ENCODE measurements around the gene INSRR.

- no peak for TF ChIP-seq USF2 (IDR thresholded peaks at IDR 0.05)
- TF ChIP-seq, protein P1, sequence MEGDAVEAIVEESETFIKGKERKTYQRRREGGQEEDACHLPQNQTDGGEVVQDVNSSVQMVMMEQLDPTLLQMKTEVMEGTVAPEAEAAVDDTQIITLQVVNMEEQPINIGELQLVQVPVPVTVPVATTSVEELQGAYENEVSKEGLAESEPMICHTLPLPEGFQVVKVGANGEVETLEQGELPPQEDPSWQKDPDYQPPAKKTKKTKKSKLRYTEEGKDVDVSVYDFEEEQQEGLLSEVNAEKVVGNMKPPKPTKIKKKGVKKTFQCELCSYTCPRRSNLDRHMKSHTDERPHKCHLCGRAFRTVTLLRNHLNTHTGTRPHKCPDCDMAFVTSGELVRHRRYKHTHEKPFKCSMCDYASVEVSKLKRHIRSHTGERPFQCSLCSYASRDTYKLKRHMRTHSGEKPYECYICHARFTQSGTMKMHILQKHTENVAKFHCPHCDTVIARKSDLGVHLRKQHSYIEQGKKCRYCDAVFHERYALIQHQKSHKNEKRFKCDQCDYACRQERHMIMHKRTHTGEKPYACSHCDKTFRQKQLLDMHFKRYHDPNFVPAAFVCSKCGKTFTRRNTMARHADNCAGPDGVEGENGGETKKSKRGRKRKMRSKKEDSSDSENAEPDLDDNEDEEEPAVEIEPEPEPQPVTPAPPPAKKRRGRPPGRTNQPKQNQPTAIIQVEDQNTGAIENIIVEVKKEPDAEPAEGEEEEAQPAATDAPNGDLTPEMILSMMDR (IDR thresholded peaks at IDR 0.05) = no peak
- no peak for TF ChIP-seq KDM5A (IDR thresholded peaks at IDR 0.05)
- no peak for TF ChIP-seq MAFK (IDR thresholded peaks at IDR 0.05; ENCODE audit: partially characterized antibody)
- TF ChIP-seq EP300 (IDR thresholded peaks at IDR 0.05) = no peak
- TF ChIP-seq TP53 (CRISPR knock-in tag; IDR thresholded peaks at IDR 0.05) = no peak
- TF ChIP-seq POLR2A (IDR thresholded peaks at IDR 0.05; ENCODE audit: low read length) = no peak
- TF ChIP-seq JUNB (IDR thresholded peaks at IDR 0.05) = no peak
- TF ChIP-seq RAD21 (conservative IDR thresholded peaks at IDR 0.05 in 1 of 2, IDR thresholded peaks at IDR 0.05 in 1 of 2) = no peak
- TF ChIP-seq BHLHE40 (IDR thresholded peaks at IDR 0.05; ENCODE audit: low read depth, low read length) = no peak
These were observed 3.7 kb upstream of the INSRR start for GRCh38 chr1:156862584-156862983.

All from A549 (cell line).